ENCODE results near the gene ESRRA.

Gene ESRRA

DNA sequence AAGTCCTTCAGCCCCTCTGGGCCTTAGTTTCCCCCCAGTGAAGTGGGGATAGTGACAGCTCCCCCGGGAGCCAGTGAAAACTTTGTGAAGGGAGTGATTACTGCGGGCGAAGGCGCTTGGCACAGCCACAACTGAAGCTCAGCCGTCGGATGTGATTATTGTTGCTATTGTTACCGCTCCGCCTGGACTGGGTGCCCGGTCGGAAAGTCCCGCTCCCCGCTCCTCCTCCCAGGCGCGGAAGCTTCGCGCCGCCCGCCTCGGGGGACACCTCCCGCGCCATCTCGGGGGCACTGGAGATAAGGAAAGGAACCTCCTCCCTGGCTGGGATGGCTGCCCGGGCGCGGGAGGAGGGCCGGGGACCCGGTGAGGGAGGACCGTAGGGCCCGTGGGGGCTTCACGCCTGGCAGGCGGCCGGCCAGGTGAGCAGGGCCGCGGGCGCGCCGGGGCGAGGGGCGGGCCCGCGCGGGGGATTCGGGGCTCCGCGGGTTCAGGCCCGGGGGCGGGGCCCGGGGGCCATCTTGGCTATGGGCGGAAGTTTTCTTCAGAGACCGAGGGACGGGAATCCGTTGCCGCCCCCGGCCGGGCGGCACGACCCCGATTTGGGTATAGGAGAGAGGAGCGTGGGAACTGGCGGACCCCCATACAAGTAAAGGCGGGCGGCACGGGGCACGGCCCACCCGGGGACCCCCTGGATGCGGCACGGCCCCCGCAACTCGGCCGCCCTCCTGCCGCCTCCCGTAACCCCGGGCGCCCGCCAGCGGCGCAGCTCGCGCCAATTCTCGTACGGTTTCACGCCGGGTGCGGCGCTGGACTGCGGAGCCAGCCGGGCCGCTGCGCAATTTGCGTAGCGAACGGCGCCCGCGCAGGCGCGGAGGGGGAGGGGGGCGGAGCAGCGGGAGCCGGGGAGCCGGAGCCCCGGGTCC, 20.1 kb upstream of the ESRRA start, which contains the start of gene GPR137:
Gene GPR137 (plus strand): TSS at position 887 of the 923 bp plus-strand sequence. CDS start 677 bp downstream, outside the sequence.
- no peaks in the 10 kb centered on the region for H3K36me3 ChIP-seq (ENCODE audit: insufficient read depth)
- H3K4me2 ChIP-seq: peak within 1 kb of the TSS; percentile 89
- no peak within 1 kb of the TSS for H3K4me3 ChIP-seq (IDR thresholded peaks at IDR 0.05; ENCODE audit: insufficient read depth, low read depth, low read length)
- peaks cover 14% of the 10 kb centered on the region for H3K79me2 ChIP-seq (ENCODE audit: insufficient read depth, low read depth)
- no peaks in the 10 kb centered on the region for H3K27me3 ChIP-seq (ENCODE audit: insufficient read depth, low read depth)
- peak within 1 kb of the TSS; percentile 51 for H2AFZ ChIP-seq (ENCODE audit: low read depth)
- H4K20me1 ChIP-seq (ENCODE audit: insufficient read depth): no peaks in the 10 kb centered on the region
- peaks cover 28% of the 10 kb centered on the region for H3K4me1 ChIP-seq (ENCODE audit: low read depth, poor library complexity, severe bottlenecking)
- H3K27ac ChIP-seq: peak within 1 kb of the TSS; percentile 92
- TF ChIP-seq, protein P1, sequence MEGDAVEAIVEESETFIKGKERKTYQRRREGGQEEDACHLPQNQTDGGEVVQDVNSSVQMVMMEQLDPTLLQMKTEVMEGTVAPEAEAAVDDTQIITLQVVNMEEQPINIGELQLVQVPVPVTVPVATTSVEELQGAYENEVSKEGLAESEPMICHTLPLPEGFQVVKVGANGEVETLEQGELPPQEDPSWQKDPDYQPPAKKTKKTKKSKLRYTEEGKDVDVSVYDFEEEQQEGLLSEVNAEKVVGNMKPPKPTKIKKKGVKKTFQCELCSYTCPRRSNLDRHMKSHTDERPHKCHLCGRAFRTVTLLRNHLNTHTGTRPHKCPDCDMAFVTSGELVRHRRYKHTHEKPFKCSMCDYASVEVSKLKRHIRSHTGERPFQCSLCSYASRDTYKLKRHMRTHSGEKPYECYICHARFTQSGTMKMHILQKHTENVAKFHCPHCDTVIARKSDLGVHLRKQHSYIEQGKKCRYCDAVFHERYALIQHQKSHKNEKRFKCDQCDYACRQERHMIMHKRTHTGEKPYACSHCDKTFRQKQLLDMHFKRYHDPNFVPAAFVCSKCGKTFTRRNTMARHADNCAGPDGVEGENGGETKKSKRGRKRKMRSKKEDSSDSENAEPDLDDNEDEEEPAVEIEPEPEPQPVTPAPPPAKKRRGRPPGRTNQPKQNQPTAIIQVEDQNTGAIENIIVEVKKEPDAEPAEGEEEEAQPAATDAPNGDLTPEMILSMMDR (conservative IDR thresholded peaks at IDR 0.05; ENCODE audit: low read depth, low read length): no peak
- peak within 1 kb of the TSS; percentile 81 for H3K9ac ChIP-seq

DNA sequence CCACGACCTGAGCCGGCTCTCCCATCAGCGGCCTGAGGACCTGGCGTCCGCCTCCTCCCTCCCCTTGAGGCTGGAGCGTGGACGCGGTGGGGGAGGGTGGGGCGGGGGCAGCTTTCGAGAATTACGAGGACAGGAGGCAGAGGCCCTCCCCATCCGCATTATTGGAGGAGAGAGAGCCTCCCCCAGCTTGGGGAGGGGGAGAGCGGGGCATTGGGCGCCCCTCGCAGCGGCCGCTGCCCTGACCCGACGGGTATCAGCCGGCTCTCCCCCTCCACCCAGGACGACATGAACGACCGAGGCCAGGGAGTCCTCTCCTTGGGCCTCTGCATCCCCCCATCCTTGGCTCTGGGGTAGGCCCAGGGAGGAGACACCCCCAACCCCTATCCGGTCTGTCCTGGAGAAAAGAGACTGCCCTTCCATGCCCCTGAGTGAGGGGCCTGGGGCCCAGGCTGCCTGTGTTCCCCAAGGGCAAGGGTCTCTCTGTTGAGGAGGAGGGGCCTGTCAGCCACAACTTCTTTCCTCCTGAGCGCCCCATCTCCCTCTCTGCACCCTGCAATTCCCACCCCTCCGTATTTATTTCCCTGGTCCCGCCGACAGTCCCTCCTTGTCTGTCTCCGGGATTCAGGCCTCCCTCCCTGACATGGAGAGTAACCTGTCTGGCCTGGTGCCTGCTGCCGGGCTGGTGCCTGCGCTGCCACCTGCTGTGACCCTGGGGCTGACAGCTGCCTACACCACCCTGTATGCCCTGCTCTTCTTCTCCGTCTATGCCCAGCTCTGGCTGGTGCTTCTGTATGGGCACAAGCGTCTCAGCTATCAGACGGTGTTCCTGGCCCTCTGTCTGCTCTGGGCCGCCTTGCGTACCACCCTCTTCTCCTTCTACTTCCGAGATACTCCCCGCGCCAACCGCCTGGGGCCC, 19.2 kb upstream of the ESRRA start:
- H3K27ac ChIP-seq: peak overlapping the region; percentile 92; the same call in 1 of the 2 replicates
- peak overlapping the region; percentile 81; the same call in 1 of the 2 replicates for H3K9ac ChIP-seq
- TF ChIP-seq, protein P1 (conservative IDR thresholded peaks at IDR 0.05; ENCODE audit: low read depth, low read length): 0 out of 2 replicates have a peak, but pooled peaks have one; percentile 14
- H3K4me3 ChIP-seq (IDR thresholded peaks at IDR 0.05; ENCODE audit: insufficient read depth, low read depth, low read length): no peak overlapping the region
- H3K79me2 ChIP-seq (ENCODE audit: insufficient read depth, low read depth): peaks cover 14% of the 10 kb centered on the region
- H3K4me1 ChIP-seq (ENCODE audit: low read depth, poor library complexity, severe bottlenecking): peaks cover 28% of the 10 kb centered on the region
- H3K36me3 ChIP-seq (ENCODE audit: insufficient read depth): no peaks in the 10 kb centered on the region
- H2AFZ ChIP-seq (ENCODE audit: low read depth): peak overlapping the region; percentile 51
- peak overlapping the region; percentile 88 for H3K4me2 ChIP-seq
- H3K27me3 ChIP-seq (ENCODE audit: insufficient read depth, low read depth): no peaks in the 10 kb centered on the region
- no peaks in the 10 kb centered on the region for H4K20me1 ChIP-seq (ENCODE audit: insufficient read depth)

DNA sequence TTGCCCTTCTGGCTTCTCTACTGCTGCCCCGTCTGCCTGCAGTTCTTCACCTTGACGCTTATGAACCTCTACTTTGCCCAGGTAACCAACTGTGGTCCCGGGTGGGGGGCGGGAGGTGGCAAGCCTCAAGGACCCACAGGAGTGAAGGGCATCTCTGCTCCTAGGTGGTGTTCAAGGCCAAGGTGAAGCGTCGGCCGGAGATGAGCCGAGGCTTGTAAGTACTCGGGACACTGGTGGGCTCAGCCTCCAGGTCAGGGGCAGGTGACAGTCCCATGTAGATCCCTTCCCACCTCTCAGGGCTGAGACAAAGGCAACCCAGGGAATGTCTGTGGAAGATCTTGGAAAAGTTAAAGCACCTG, 18.5 kb upstream of the ESRRA start:
- H3K36me3 ChIP-seq (ENCODE audit: insufficient read depth): no peaks in the 10 kb centered on the region
- peaks cover 14% of the 10 kb centered on the region for H3K79me2 ChIP-seq (ENCODE audit: insufficient read depth, low read depth)
- H3K4me1 ChIP-seq (ENCODE audit: low read depth, poor library complexity, severe bottlenecking): peaks cover 28% of the 10 kb centered on the region
- TF ChIP-seq, protein P1 (conservative IDR thresholded peaks at IDR 0.05; ENCODE audit: low read depth, low read length): no peak
- peak overlapping the region; percentile 88; the same call in 1 of the 2 replicates for H3K4me2 ChIP-seq
- no peak overlapping the region for H3K27ac ChIP-seq
- no peak overlapping the region for H3K9ac ChIP-seq
- H3K4me3 ChIP-seq (IDR thresholded peaks at IDR 0.05; ENCODE audit: insufficient read depth, low read depth, low read length): no peak overlapping the region
- H4K20me1 ChIP-seq (ENCODE audit: insufficient read depth): no peaks in the 10 kb centered on the region
- no peaks in the 10 kb centered on the region for H3K27me3 ChIP-seq (ENCODE audit: insufficient read depth, low read depth)
- no peak overlapping the region for H2AFZ ChIP-seq (ENCODE audit: low read depth)

DNA sequence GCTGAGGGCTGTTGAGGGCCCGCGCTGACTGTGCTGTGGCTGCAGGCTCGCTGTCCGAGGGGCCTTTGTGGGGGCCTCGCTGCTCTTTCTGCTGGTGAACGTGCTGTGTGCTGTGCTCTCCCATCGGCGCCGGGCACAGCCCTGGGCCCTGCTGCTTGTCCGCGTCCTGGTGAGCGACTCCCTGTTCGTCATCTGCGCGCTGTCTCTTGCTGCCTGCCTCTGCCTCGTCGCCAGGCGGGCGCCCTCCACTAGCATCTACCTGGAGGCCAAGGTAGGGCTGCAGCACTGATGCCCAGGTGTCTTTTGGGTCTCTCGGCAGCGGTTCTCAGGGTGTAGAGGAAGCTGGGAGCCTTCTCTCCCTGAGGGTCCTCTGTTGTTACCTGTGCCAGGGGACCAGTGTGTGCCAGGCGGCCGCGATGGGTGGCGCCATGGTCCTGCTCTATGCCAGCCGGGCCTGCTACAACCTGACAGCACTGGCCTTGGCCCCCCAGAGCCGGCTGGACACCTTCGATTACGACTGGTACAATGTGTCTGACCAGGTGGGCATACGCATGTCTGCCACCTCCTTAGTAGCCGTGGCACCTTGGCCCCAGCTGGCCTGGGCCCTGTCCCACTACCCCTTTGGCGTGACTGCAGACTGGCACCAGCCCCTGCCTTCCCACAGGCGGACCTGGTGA, 17.5 kb upstream of the ESRRA start:
- Histone ChIP-seq H3K9ac (no peak overlapping the region), H2AFZ (ENCODE audit: low read depth) (no peak overlapping the region), H3K79me2 (ENCODE audit: insufficient read depth, low read depth) (peaks cover 14% of the 10 kb centered on the region), H3K27me3 (ENCODE audit: insufficient read depth, low read depth) (no peaks in the 10 kb centered on the region; the same call in 1 of the 2 replicates), H3K4me3 (IDR thresholded peaks at IDR 0.05; ENCODE audit: insufficient read depth, low read depth, low read length) (no peak overlapping the region), H3K4me1 (ENCODE audit: low read depth, poor library complexity, severe bottlenecking) (peaks cover 24% of the 10 kb centered on the region), H3K36me3 (ENCODE audit: insufficient read depth) (no peaks in the 10 kb centered on the region), H3K27ac (no peak overlapping the region), H4K20me1 (ENCODE audit: insufficient read depth) (no peaks in the 10 kb centered on the region), H3K4me2 (no peak overlapping the region)
- TF ChIP-seq, protein P1 (conservative IDR thresholded peaks at IDR 0.05; ENCODE audit: low read depth, low read length): no peak
